HG02884 (cell line): Measurements from ENCODE around the gene INPP5K.
A peak's percentile ranks its signal among the peaks of the same experiment; 100 is the strongest.
"Not testable (repeated sequence)": the region's sequence is repeated elsewhere in the genome, so short reads cannot be mapped to it uniquely, and the experiment has no call there.

ENCODE experiments used
- ATAC-seq: cut with Tn5 transposase; IDR thresholded peaks from one replicate; pipeline ENCODE4 v1.9.1; 2021; ENCODE audit warnings: mild to moderate bottlenecking, moderate library complexity; ENCODE audit not compliant: unreplicated experiment

The INPP5K gene

GRCh38 chr17:1548032-1548431 lies 31.6 kb upstream of the INPP5K start:
- ATAC-seq = no peak

DNA sequence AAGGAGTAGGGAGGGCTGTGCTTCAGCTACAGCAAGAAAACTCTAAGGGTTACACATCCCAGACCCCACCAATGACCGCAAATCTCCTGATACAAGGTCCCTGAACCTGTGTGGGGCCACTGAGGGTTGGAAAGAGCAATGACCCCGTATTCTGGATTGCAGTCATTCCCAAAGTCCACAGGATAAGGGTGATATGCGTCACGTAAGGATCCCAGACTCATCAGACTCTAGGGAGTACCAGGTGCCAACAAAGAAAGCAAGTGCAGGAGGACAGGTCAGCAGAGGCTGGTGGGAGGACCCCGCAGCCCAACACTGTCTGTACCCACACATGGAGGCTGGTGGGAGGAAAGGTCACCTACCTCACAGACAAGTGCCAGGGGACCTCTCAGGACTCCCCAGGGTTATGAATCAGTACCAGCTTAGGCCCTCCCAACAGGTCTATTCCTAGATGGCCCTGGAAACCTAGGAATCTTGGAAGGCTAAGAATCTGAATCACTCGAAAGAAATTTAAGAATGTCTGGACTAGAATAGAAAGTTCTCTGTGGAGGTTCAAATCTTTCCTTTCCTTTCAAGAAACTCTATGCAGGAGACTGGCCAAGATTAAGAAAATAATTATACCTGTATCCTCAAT lies 30.0 kb upstream of the INPP5K start:
- no peak for ATAC-seq

- ATAC-seq = no peak
Measured at GRCh38 chr17:1545618-1546017, 29.2 kb upstream of the INPP5K start.

- ATAC-seq = no peak
Measured at GRCh38 chr17:1542316-1542715, 25.9 kb upstream of the INPP5K start.

DNA sequence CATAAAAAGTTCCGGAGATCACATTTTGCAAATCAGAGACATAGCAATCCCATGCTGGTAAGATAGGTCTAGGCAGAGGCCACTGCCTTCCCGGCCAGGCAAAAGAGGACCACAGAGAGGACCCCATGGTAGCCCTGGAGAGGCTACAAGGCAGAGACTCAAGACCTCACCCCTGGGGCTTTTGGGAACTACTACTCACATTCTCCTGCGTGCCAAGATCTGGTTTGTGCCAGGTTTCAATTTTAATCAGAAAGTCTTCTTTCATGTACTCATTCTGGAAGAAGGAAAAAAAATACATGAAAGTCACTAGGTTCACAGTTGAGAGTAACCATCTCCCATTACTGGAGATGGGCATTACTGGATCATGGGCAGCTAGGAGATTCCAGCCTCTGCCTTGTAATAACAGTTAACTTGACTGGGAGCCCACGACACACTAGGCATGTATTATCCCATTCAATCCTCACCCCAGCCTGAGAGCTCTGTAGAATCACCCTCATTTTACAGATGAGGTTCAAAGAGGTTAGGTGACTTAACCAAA lies 25.0 kb upstream of the INPP5K start:
- no peak for ATAC-seq

- no peak for ATAC-seq
Measured at GRCh38 chr17:1539811-1540210, 23.4 kb upstream of the INPP5K start.

- no peak for ATAC-seq
Measured at GRCh38 chr17:1535737-1536136, 19.3 kb upstream of the INPP5K start.

GRCh38 chr17:1533661-1534325 lies 17.4 kb upstream of the INPP5K start:
- no peak for ATAC-seq

DNA sequence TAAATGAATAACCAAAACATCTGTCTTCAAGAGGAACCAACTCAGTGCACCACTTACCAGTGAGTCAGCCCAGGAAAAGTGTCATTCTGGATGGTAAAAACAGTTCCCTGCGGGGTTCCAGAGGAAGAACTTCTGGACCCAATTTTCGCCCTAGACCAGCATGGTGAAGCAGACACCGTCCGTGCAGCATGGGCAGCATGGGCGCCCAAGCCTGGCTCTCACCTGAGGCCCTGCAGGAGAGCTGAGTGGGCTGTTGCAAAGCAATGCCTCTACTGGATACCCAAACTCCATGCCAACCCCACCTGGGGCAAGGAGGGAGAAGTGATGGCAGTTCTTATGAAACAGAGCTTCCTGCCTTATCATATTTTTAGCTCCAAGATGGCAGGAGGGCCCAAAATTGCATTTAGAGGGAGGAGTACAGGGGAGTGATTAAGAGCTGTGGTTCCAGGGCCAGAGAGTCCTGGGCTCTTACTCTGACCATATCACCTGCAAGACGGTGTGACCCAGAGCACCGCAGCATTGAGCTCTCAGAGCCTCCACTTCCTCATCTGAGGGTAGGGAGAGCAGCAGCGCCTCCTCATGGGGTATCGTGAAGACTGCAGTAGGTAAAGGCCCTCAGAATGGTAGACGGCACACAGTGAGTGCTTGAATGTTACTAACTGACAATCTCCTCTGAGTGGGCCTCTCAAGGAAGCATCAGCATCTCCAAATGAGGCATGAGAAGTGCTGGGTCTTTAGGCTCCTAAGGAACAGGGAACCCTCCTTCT lies 16.6 kb upstream of the INPP5K start:
- no peak for ATAC-seq

GRCh38 chr17:1529863-1530262 lies 13.5 kb upstream of the INPP5K start:
- ATAC-seq = no peak

- ATAC-seq = not testable (repeated sequence)
Measured at GRCh38 chr17:1526876-1527275, 10.5 kb upstream of the INPP5K start.

DNA sequence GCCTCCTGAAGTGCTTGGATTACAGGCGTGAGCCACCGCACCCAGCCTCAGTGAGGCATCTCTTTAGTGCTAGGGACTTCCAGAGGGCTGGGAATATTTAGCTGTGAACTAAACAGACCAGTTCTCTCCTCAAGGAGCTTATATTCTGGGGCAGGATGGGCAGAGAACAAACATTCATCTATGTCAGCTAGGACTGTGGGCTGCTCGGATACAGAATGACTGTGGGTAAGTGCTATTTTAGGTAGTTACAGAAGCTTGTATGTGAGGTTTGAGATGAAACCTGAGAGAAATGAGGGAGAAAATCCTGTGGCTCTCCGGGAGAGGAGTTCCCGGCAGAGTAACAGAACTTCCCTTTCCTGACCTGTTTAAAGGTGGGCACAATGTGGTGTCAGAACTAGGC lies 6.2 kb upstream of the INPP5K start:
- no peak for ATAC-seq

- ATAC-seq = no peak
Measured at GRCh38 chr17:1521086-1521640, 4.8 kb upstream of the INPP5K start.

DNA sequence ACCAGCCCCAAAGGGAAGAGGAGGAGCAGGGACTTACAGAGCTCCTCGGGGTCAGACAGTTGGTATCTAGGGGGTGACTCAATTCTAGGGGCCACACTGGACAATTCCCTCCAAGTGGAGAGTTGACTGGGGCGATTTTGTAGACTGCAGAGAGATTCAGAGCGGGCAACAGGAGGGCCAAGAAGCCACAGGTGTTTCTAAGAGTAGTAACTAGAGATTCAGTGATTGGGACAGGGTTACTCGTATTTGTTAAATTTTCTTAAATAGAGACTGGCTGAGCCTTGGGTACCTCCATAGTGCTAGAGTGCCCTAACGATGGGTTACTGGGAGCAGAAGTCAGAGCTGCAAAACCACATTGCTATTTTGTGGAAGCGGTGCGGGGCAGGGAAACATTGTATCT lies 3.3 kb upstream of the INPP5K start:
- ATAC-seq = no peak

- no peak for ATAC-seq
Measured at GRCh38 chr17:1518410-1518809, 2.0 kb upstream of the INPP5K start.

DNA sequence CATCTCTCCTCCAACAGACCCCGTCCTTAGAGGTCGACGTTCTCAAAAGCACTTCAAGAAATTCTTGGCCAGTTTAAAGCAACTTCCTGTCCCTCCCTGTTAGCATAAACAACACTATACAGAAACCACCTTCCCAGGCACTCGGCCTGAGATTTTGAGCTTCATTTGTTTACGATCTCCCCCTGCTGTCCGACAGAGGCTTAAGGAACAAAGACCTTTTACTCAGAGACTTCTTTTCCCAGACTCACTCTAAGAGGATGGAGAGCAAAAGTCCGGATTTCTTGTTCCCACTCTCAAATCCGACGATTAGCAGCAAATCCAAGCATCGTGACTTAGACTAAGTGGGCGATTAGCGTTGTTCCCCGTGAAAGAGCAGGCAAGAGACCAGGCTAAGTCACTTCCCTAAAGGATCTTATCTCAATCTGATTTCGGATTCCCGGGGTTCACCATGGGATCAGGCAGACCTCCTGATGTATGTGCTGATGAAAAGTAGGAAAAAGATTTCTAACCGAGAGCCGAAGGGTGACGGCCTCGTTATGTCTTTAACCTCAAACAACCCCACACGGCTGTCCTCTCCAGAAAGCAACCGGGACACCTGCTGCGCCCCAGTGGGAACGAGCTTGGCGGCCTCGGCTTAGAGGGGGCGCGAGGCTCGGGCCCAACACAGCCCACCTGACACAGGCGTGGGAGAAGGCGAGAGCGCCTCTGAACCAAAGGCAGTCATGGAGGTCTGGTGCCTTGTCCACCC lies 598 bp downstream of the INPP5K start:
- peak; percentile 16 for ATAC-seq

DNA sequence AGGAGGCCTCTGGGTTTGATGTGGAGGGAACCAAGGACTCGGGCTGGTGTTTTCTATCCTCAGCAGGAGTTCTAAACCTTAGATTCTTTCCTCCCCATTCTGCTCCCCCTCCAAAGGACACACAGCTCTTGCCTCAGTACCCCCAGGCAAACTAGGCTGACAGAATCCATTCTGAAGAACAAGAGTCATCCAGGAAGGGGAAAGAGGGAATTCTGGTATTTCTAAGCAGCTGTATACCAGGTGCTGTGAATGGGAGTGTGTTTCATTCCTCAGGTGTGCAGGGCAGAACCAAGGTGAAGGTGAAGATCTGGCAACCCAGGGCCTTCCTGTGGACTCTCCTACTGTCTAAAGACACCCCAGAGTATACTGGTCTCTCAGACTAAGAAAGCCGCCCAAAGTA lies 4.1 kb downstream of the INPP5K start:
- no peak for ATAC-seq

DNA sequence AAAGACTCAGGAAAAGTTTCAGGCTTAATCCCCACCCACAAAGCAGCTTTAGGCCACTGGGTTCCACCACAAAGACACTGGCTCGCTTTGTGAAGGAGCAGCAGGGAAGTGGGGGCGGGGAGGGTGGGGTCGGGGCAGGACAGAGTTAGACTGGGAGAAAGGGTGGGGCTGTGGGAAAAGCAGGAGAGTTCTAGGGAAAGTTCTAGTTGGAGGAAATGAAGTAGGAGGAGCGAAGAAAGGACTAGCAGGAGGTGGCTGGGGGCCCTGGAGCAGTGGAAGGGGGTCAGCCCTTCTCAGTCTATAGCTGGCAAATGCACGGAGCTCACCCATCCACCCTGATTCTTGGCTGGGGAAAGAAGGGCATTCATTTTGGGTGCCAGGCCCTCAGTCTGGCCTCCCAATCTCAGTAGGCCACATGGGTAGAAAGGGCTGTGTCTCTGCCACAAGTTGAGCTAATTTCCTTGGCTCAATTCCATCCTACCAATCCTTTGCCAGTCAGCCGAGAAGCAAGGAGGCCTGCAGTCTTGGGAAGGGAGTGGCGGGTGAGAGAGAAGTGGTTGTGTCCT lies 4.6 kb downstream of the INPP5K start:
- no peak for ATAC-seq

- ATAC-seq = no peak
Measured at GRCh38 chr17:1511290-1511689, 5.1 kb downstream of the INPP5K start.

- no peak for ATAC-seq
Measured at GRCh38 chr17:1509290-1509881, 7.0 kb downstream of the INPP5K start.
